GM12878 (cell line): ENCODE data around the gene ABL1. TPM values are rescaled to one million over a fixed set of nuclear protein-coding genes. Genes with fewer than 3 reads are reported as not detected.

ENCODE experiments used
- ATF7 ChIP-seq: fragments of 450-650 bp; IDR thresholded peaks from 2 replicates; pipeline ENCODE4 v1.6.1; 2016; ENCODE audit warnings: low read depth, mild to moderate bottlenecking
- DPF2 ChIP-seq: fragments of 450-650 bp; IDR thresholded peaks from 2 replicates; pipeline ENCODE4 v1.6.1; 2017; ENCODE audit warnings: mild to moderate bottlenecking
- EZH2 ChIP-seq: IDR thresholded peaks from 2 replicates; pipeline ENCODE4 v1.6.1; 2012; ENCODE audit warnings: low read depth, mild to moderate bottlenecking, control low read depth, inconsistent platforms, low read length, borderline replicate concordance; ENCODE audit not compliant: control insufficient read depth
- KAT2A ChIP-seq: conservative IDR thresholded peaks from 2 replicates; pipeline ENCODE4 v1.6.1; 2011; ENCODE audit warnings: low read depth, low read length; ENCODE audit not compliant: control insufficient read depth
- PAX8 ChIP-seq: fragments of 450-650 bp; IDR thresholded peaks from 2 replicates; pipeline ENCODE4 v1.6.1; 2017; ENCODE audit warnings: mild to moderate bottlenecking, moderate library complexity
- POLR2AphosphoS2 ChIP-seq: IDR thresholded peaks from 2 replicates; pipeline ENCODE4 v1.6.1; 2011; ENCODE audit warnings: low read depth, mild to moderate bottlenecking, low read length, improper control_type of control experiment, moderate library complexity
- SRF ChIP-seq, 2 experiments: IDR thresholded peaks; 2 replicates each; pipeline ENCODE4 v1.6.1; 2011; ENCODE audit warnings: low read depth in 2 of 2, low read length in 2 of 2, mild to moderate bottlenecking in 1 of 2, moderate library complexity in 1 of 2
- polyA plus RNA-seq, 11 experiments: library from polyadenylated mRNA; depleted of rRNA in 4 of 11; unstranded in 6 of 11; stranded (reverse) in 5 of 11; fragments of >200 nt; fragmentation: Nextera tagmentation in 4 of 11; fragmentation: Illumina TruSeq in 1 of 11; extraction: Ambion mirVana in 4 of 11; extraction: Trizol in 1 of 11; gene quantifications; 1 replicate in 1 of 11; 2 replicates in 10 of 11; pipeline versions ENCODE4 v1.2.1 to v1.2.3, GENCODE V29; 2011 to 2016; ENCODE audit warnings: inconsistent platforms in 2 of 11, missing spikeins in 2 of 11, low read depth in 1 of 11
- total RNA-seq, 4 experiments: library from RNA; depleted of rRNA in 3 of 4; stranded (reverse); fragments of >200 nt in 3 of 4; fragmentation: Illumina TruSeq in 1 of 4; extraction: Trizol in 1 of 4; gene quantifications; 2 replicates each; pipeline versions ENCODE4 v1.2.1 to v1.2.3, GENCODE V29; 2013 to 2021
- TF ChIP-seq, protein P1 (sequence below): fragments of 450-650 bp; IDR thresholded peaks from 2 replicates; pipeline ENCODE4 v1.6.1; 2018; ENCODE audit warnings: borderline replicate concordance, mild to moderate bottlenecking; ENCODE audit not compliant: partially characterized antibody
- TF ChIP-seq, protein P2 (sequence below): fragments of 450-650 bp; IDR thresholded peaks from 2 replicates; pipeline ENCODE4 v1.6.1; 2017; ENCODE audit warnings: low read depth, mild to moderate bottlenecking, moderate library complexity
- TF ChIP-seq, protein P3 (sequence below): IDR thresholded peaks from 2 replicates; pipeline ENCODE4 v1.6.1; 2012; ENCODE audit warnings: low read depth, low read length, improper control_type of control experiment

Gene ABL1
- total and polyA plus RNA-seq, 10 of the 15 experiments (the other 5 are each of a cell fraction or from before 2014, with no cell fraction given): 0.79 to 51.5 (median 16.3) TPM

DNA sequence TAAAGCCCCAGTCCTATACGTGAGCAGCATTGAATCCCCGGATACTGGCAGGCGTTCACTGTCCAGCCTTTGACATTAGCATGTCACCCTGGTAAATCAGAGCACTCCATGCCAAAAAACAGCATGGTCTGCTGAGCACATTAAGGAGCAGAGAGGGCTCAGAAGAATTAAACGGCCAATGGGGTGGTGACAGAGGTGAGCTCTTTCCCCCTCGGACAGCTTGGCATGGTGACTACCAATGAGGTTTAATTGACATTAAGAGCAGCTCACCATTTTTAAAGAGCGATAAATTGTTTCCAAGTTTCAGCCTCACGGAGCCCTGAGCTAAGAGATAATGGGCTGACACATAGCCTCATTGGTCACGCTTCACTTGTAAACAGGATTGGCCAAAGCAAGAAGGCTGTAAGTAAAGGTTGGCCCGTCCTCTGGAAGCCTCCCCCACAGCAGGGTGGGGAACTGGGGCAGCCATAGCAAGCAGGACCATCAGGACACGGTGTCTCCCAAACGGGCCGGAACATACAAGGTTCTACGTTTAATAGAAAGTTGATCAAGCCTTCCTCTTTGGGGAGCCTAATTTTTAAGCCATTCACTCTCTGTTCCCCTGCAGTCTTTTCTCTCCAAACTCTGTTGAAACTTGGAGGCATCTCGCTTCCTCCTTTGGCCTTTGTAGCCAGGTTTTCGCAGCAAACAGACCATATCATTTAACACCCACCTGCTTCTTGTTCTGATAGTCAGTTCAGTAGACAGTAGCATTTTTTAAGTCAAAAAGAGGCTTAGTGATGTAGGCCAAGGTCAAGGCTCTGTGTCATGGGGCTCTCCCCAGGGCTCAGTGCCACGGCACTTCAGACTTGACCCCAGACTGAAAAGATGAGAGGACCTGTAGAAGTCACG, 35.7 kb downstream of the ABL1 start (continued):
- TF ChIP-seq SRF (IDR thresholded peaks at IDR 0.05; ENCODE audit: low read depth in 2 of 2, low read length in 2 of 2) (no peak), KAT2A (no peak), DPF2 (peak; percentile 64; the same call in 1 of the 2 replicates), POLR2AphosphoS2 (no peak), ATF7 (0 out of 2 replicates have a peak, but pooled peaks have one; percentile 53), PAX8 (no peak), EZH2 (no peak)
- TF ChIP-seq, protein P1, sequence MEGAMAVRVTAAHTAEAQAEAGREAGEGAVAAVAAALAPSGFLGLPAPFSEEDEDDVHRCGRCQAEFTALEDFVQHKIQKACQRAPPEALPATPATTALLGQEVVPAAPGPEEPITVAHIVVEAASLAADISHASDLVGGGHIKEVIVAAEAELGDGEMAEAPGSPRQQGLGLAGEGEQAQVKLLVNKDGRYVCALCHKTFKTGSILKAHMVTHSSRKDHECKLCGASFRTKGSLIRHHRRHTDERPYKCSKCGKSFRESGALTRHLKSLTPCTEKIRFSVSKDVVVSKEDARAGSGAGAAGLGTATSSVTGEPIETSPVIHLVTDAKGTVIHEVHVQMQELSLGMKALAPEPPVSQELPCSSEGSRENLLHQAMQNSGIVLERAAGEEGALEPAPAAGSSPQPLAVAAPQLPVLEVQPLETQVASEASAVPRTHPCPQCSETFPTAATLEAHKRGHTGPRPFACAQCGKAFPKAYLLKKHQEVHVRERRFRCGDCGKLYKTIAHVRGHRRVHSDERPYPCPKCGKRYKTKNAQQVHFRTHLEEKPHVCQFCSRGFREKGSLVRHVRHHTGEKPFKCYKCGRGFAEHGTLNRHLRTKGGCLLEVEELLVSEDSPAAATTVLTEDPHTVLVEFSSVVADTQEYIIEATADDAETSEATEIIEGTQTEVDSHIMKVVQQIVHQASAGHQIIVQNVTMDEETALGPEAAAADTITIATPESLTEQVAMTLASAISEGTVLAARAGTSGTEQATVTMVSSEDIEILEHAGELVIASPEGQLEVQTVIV: no peak
- TF ChIP-seq, protein P2, sequence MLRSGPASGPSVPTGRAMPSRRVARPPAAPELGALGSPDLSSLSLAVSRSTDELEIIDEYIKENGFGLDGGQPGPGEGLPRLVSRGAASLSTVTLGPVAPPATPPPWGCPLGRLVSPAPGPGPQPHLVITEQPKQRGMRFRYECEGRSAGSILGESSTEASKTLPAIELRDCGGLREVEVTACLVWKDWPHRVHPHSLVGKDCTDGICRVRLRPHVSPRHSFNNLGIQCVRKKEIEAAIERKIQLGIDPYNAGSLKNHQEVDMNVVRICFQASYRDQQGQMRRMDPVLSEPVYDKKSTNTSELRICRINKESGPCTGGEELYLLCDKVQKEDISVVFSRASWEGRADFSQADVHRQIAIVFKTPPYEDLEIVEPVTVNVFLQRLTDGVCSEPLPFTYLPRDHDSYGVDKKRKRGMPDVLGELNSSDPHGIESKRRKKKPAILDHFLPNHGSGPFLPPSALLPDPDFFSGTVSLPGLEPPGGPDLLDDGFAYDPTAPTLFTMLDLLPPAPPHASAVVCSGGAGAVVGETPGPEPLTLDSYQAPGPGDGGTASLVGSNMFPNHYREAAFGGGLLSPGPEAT: peak; percentile 60
- TF ChIP-seq, protein P3, sequence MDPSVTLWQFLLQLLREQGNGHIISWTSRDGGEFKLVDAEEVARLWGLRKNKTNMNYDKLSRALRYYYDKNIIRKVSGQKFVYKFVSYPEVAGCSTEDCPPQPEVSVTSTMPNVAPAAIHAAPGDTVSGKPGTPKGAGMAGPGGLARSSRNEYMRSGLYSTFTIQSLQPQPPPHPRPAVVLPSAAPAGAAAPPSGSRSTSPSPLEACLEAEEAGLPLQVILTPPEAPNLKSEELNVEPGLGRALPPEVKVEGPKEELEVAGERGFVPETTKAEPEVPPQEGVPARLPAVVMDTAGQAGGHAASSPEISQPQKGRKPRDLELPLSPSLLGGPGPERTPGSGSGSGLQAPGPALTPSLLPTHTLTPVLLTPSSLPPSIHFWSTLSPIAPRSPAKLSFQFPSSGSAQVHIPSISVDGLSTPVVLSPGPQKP: no peak
